Mononuclear cell (primary cell): ENCODE measurements around the gene ZWILCH. TPM values are rescaled to one million over a fixed set of nuclear protein-coding genes. Genes with fewer than 3 reads are reported as not detected.

ENCODE experiments used
- H3K27me3 ChIP-seq: 2 replicates; pipeline ENCODE4 v1.6.0; 2011; ENCODE audit warnings: low read length, control low read depth; ENCODE audit not compliant: insufficient read depth
- H3K4me1 ChIP-seq: 2 replicates; pipeline ENCODE4 v1.5.1; 2011; ENCODE audit warnings: mild to moderate bottlenecking, low read length, control low read depth; ENCODE audit not compliant: insufficient read depth
- H3K4me3 ChIP-seq: 2 replicates; pipeline ENCODE4 v1.5.1; 2011; ENCODE audit warnings: mild to moderate bottlenecking, low read length, moderate library complexity
- H3K9me3 ChIP-seq: 2 replicates; pipeline ENCODE4 v1.5.1; 2011; ENCODE audit warnings: low read depth, mild to moderate bottlenecking, control low read depth, low read length
- total RNA-seq: library from RNA; depleted of rRNA; stranded (reverse); fragments of >200 nt; gene quantifications from one replicate; pipeline ENCODE4 v1.2.3, GENCODE V29; 2012

ZWILCH gene
- total RNA-seq, 1 donor: 10.2 TPM

- H3K4me1 ChIP-seq: no peaks in the 10 kb centered on the region
- no peaks in the 10 kb centered on the region for H3K27me3 ChIP-seq
- no peak overlapping the region for H3K4me3 ChIP-seq
- no peaks in the 10 kb centered on the region for H3K9me3 ChIP-seq
These were observed 55.9 kb downstream of the ZWILCH start for GRCh38 chr15:66560856-66561525.

- H3K4me1 ChIP-seq: peaks cover 5% of the 10 kb centered on the region
- no peaks in the 10 kb centered on the region for H3K9me3 ChIP-seq
- no peaks in the 10 kb centered on the region for H3K27me3 ChIP-seq
- H3K4me3 ChIP-seq: no peak overlapping the region
These were observed 58.0 kb downstream of the ZWILCH start for GRCh38 chr15:66563126-66563525.

GRCh38 chr15:66563566-66564110 lies 58.5 kb downstream of the ZWILCH start:
- no peaks in the 10 kb centered on the region for H3K27me3 ChIP-seq

GRCh38 chr15:66564136-66565041 lies 59.3 kb downstream of the ZWILCH start:
- Histone ChIP-seq H3K4me1 (peaks cover 5% of the 10 kb centered on the region), H3K27me3 (no peaks in the 10 kb centered on the region), H3K9me3 (no peaks in the 10 kb centered on the region), H3K4me3 (no peak overlapping the region)

More at GRCh38 chr15:66563566-66564110, 58.5 kb downstream of the ZWILCH start:
- no peak overlapping the region for H3K4me3 ChIP-seq
- peaks cover 5% of the 10 kb centered on the region for H3K4me1 ChIP-seq
- H3K9me3 ChIP-seq: no peaks in the 10 kb centered on the region

- H3K4me3 ChIP-seq: no peak overlapping the region
- H3K27me3 ChIP-seq: no peaks in the 10 kb centered on the region
- no peaks in the 10 kb centered on the region for H3K9me3 ChIP-seq
- H3K4me1 ChIP-seq: peaks cover 5% of the 10 kb centered on the region
These were observed 60.1 kb downstream of the ZWILCH start for GRCh38 chr15:66565141-66565641.

GRCh38 chr15:66565741-66566144 lies 60.6 kb downstream of the ZWILCH start, which contains the start of gene LCTL:
TSS of gene LCTL (minus strand) at chr15:66565998. CDS start at chr15:66565365, 633 bp downstream.
- Histone ChIP-seq H3K27me3 (no peaks in the 10 kb centered on the region), H3K4me3 (no peak within 1 kb of the TSS), H3K9me3 (no peaks in the 10 kb centered on the region)

GRCh38 chr15:66566963-66567531 lies 61.9 kb downstream of the ZWILCH start:
- H3K4me3 ChIP-seq: no peak overlapping the region
- H3K4me1 ChIP-seq: peaks cover 5% of the 10 kb centered on the region
- H3K9me3 ChIP-seq: no peaks in the 10 kb centered on the region
- H3K27me3 ChIP-seq: no peaks in the 10 kb centered on the region

More at GRCh38 chr15:66565741-66566144, 60.6 kb downstream of the ZWILCH start, which contains the start of gene LCTL:
- H3K4me1 ChIP-seq: peaks cover 5% of the 10 kb centered on the region

DNA sequence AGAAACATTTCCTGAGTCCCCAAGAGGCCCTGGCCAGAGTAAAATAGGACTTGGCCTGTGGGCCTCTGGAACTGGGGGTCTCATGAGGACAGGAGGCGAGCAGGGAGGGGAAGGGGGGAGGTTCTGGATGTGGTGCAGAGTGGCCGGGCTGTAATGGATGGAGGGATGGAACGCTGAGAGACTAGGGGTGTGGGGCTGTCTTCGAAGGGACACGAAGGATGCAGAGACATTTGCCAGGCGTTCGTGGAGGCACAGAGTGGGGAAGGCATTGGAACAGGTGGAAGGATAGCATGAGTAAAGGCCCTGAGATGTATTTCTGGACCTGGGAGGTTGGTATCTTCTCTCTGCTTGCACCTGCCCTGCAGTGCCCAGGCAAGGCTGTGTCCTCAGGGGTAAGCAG lies 62.8 kb downstream of the ZWILCH start:
- no peaks in the 10 kb centered on the region for H3K27me3 ChIP-seq
- no peaks in the 10 kb centered on the region for H3K9me3 ChIP-seq
- peaks cover 5% of the 10 kb centered on the region for H3K4me1 ChIP-seq
- no peak overlapping the region for H3K4me3 ChIP-seq

DNA sequence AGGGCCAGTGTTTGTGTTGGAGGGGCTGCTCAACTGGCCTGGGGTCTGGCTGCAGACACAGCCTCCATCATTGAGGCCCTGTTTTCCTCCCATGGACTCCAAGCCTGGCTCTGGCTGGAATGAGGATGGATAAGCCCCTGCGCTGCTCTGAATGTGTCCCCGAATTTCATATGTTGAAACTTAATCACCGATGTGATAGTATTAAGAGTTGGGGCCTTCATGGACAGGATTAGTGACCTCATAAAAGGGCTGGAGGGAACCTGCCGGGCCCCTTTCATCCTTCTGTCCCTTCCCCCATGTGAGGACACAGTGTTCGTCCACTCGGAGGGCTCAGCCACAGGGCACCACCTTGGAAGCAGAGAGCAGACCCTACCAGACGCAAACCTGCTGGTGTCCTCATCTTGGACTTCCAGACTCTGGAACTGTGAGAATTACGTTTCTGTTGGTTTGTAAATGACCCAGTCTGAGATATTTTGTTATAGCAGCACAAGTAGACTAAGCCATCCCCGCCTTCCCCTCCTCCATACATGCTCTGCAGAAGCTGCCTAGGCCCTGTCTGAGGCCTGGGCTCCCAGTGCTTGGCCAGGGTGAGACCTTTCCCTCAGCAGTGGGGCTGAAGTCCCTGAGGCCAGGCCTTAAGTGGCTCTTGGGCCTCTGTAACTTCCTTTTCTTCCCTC lies 64.5 kb downstream of the ZWILCH start:
- no peaks in the 10 kb centered on the region for H3K27me3 ChIP-seq
- H3K9me3 ChIP-seq: no peaks in the 10 kb centered on the region
- no peak overlapping the region for H3K4me3 ChIP-seq

GRCh38 chr15:66570327-66570726 lies 65.2 kb downstream of the ZWILCH start:
- no peaks in the 10 kb centered on the region for H3K27me3 ChIP-seq
- H3K9me3 ChIP-seq: no peaks in the 10 kb centered on the region
- no peak overlapping the region for H3K4me3 ChIP-seq
- H3K4me1 ChIP-seq: peaks cover 5% of the 10 kb centered on the region

More for the DNA sequence above, 64.5 kb downstream of the ZWILCH start:
- peaks cover 5% of the 10 kb centered on the region for H3K4me1 ChIP-seq

GRCh38 chr15:66570842-66571478 lies 65.8 kb downstream of the ZWILCH start:
- Histone ChIP-seq H3K9me3 (no peaks in the 10 kb centered on the region), H3K4me3 (no peak overlapping the region), H3K27me3 (no peaks in the 10 kb centered on the region), H3K4me1 (peaks cover 5% of the 10 kb centered on the region)

- H3K27me3 ChIP-seq: no peaks in the 10 kb centered on the region
- H3K9me3 ChIP-seq: no peaks in the 10 kb centered on the region
- peaks cover 1% of the 10 kb centered on the region for H3K4me1 ChIP-seq
- H3K4me3 ChIP-seq: no peak overlapping the region
These were observed 67.0 kb downstream of the ZWILCH start for GRCh38 chr15:66572146-66572545.

DNA sequence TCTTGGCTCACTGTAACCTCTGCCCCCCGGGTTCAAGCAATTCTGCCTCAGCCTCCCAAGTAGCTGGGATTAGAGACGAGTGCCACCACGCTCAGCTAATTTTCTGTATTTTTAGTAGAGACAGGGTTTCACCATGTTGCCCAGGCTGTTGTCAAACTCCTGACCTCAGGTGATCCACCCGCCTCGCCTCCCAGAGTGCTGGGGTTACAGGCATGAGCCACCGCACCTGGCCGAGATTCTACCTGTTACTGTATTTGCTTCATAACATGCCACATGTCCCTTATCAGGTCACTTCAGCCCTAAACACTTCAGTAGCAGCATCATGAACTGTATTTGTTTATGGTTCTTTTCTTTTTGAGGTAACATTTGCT lies 68.2 kb downstream of the ZWILCH start:
- H3K4me3 ChIP-seq: no peak overlapping the region
- H3K9me3 ChIP-seq: no peaks in the 10 kb centered on the region
- no peaks in the 10 kb centered on the region for H3K4me1 ChIP-seq
- no peaks in the 10 kb centered on the region for H3K27me3 ChIP-seq
